Choroid plexus epithelial cell (primary cell): ENCODE data around the gene MPDZ.

Source experiments
- DNase-seq: peaks from one replicate; pipeline ENCODE4 v3.0.0-alpha.2; 2010; ENCODE audit warnings: low read depth
- H3K4me3 ChIP-seq: 2 replicates; pipeline ENCODE4 v1.5.1; 2011; ENCODE audit warnings: low read depth, mild to moderate bottlenecking, control low read depth, low read length, moderate library complexity
- CTCF ChIP-seq: conservative IDR thresholded peaks from 2 replicates; pipeline ENCODE4 v1.5.1; 2011; ENCODE audit warnings: low read depth, mild to moderate bottlenecking, control low read depth, inconsistent platforms, low read length, moderate library complexity

The MPDZ gene

GRCh38 chr9:13144166-13144775 is 135.2 kb downstream of the MPDZ start:
- no peak for DNase-seq
- no peak overlapping the region for H3K4me3 ChIP-seq
- TF ChIP-seq CTCF = no peak

DNA sequence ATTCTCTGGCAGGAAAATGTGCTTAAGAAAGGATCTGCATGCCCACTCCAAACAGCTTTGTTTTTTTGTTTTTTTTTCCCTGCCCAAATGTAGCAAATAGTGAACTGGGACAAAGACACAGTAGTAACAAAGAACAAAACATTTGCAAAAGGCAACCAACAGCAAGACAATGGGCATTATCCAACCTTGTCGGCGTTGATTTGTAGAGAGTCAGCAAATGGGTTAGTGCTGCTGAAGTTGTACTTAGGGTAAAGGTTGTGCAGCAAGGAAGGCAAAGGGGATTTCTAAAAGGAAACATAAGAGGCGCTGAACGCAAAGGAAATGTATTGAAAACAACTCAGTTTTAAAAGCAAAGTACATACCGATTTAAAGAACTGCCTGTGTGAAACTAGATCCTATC is 136.2 kb downstream of the MPDZ start:
- no peak for DNase-seq
- H3K4me3 ChIP-seq = no peak overlapping the region
- no peak for TF ChIP-seq CTCF

DNA sequence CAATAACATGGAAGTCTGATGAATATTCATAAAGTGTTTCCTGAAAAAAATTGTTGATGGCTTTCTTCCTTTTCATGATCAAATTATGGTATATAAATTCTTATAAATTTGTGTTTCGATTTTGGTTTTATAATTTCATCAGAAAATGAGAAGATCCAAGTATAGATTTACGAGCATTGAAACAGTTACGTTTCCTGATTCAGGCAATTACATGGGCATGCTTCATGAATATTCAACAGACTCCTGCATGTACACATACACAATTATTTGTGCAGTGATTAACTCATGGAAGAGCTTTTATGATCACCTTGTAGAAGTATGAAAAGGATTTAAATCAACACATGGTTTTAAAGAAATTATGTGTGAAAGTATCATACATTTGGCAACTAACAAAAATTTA is 136.7 kb downstream of the MPDZ start:
- H3K4me3 ChIP-seq = no peak overlapping the region
- no peak for TF ChIP-seq CTCF
- no peak for DNase-seq

DNA sequence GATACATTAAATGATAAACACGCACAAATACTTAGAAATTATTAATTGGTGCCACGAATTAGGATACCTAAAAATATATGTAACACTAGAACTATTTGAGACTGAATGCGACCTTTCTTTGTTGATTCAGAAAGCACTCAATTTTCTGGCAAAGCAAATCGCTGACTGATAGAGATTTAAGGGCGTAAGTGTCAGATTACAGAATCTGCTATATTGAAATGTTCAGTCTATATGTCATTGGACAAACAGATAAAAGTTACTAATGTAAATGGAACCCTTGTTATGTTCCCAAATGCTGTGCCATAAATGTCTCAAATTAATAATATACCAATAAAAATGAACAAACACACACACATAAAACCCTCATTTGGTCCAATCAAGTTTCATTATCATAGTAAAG is 137.9 kb downstream of the MPDZ start:
- peak; percentile 44 for DNase-seq
- H3K4me3 ChIP-seq = no peak overlapping the region
- no peak for TF ChIP-seq CTCF

DNA sequence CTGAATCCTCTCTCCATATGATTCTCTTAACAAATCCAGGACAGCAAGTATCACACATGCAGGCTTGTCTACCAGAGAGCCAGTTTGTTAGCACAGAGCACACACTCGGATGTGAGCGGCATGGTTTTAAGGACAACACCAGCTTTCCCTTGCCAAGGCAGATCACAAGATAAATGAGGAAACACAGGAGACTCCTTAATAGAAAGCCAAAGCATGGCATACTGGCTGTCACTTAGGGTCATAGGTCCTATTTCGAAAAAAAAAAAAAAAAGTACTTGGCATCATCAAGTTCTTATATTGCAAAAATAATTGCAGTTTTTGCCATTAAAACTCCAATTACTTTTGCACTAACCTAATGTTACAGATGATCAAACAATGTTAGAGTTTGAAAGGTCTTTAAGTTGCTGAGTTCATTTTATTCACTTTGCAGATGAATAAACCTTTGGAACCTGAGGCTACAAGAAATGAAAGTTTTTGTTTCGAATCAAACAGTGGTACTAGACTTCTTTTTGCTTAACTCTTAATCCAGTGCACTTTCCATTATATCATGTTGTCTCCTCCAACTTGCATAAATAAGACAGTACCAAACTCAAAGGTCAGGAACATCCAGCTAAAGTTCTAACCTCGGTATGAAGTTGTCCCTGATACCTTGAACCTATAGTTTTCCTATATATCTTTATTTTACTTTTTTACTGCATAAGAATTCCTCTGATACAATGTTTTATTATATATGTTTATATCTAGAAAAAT is 138.5 kb downstream of the MPDZ start:
- TF ChIP-seq CTCF = no peak
- DNase-seq = peak; percentile 33
- H3K4me3 ChIP-seq = no peak overlapping the region

GRCh38 chr9:13139641-13140171 is 139.8 kb downstream of the MPDZ start:
- DNase-seq = peak; percentile 95
- TF ChIP-seq CTCF = no peak
- H3K4me3 ChIP-seq = peak overlapping the region; percentile 37
